K562 (cell line): ENCODE measurements around the gene PI4KA. TPM values are rescaled to one million over a fixed set of nuclear protein-coding genes. Genes with fewer than 3 reads are reported as not detected.

Experiments used
- AFF1 ChIP-seq, 2 experiments: fragments of 450-650 bp; IDR thresholded peaks; 2 replicates each; pipeline ENCODE4 v1.6.1; 2018; ENCODE audit warnings: mild to moderate bottlenecking in 2 of 2, low read depth in 1 of 2; ENCODE audit not compliant: partially characterized antibody in 2 of 2
- CHD2 ChIP-seq: IDR thresholded peaks from 2 replicates; pipeline ENCODE4 v1.6.1; 2011; ENCODE audit warnings: low read depth, low read length
- E2F5 ChIP-seq: sonication (generic); formaldehyde crosslinking; IDR thresholded peaks from 2 replicates; pipeline ENCODE4 v1.8.0; 2022; ENCODE audit warnings: mild to moderate bottlenecking, missing genetic modification reagents
- ELF1 ChIP-seq: fragments of 200-800 bp; sonication (Bioruptor generic); IDR thresholded peaks from 2 replicates; pipeline ENCODE4 v1.6.1; 2016; ENCODE audit warnings: missing genetic modification characterization, missing compliant biosample characterization
- HMGN3 ChIP-seq: IDR thresholded peaks from 2 replicates; pipeline ENCODE4 v1.6.1; 2011; ENCODE audit warnings: borderline replicate concordance, low read depth, mild to moderate bottlenecking, mixed read lengths, low read length; ENCODE audit not compliant: insufficient read length; ENCODE audit errors: extremely low read depth
- JUNB ChIP-seq: fragments of 450-650 bp; formaldehyde crosslinking; conservative IDR thresholded peaks from 2 replicates; pipeline ENCODE4 v1.4.0; 2020; ENCODE audit warnings: mild to moderate bottlenecking
- MEF2A ChIP-seq: IDR thresholded peaks from 2 replicates; pipeline ENCODE4 v1.6.1; 2011; ENCODE audit warnings: low read depth, mild to moderate bottlenecking, low read length, moderate library complexity; ENCODE audit not compliant: control insufficient read depth
- MITF ChIP-seq: IDR thresholded peaks from 2 replicates; pipeline ENCODE4 v1.6.1; 2014; ENCODE audit warnings: antibody characterized with exemption
- NFE2L1 ChIP-seq: fragments of 450-650 bp; IDR thresholded peaks from 2 replicates; pipeline ENCODE4 v1.6.1; 2016; ENCODE audit warnings: missing genetic modification characterization, low read depth, mild to moderate bottlenecking, missing compliant biosample characterization, moderate library complexity, borderline replicate concordance
- PTTG1 ChIP-seq: fragments of 450-650 bp; IDR thresholded peaks from 2 replicates; pipeline ENCODE4 v1.6.1; 2016; ENCODE audit warnings: low read depth, mild to moderate bottlenecking, missing genetic modification characterization, missing compliant biosample characterization
- RBM34 ChIP-seq: fragments of 200-400 bp; formaldehyde crosslinking; IDR thresholded peaks from 2 replicates; pipeline ENCODE4 v1.6.1; 2018; ENCODE audit warnings: low read length, borderline replicate concordance; ENCODE audit not compliant: insufficient read depth
- THRAP3 ChIP-seq: fragments of 450-650 bp; IDR thresholded peaks from 2 replicates; pipeline ENCODE4 v1.6.1; 2016; ENCODE audit warnings: mild to moderate bottlenecking, inconsistent platforms, borderline replicate concordance
- ZBTB7A ChIP-seq: IDR thresholded peaks from 2 replicates; pipeline ENCODE4 v1.6.1; 2011; ENCODE audit warnings: low read depth, mild to moderate bottlenecking, low read length, moderate library complexity, borderline replicate concordance; ENCODE audit not compliant: control insufficient read depth
- ZNF140 ChIP-seq: fragments of 250-450 bp; sonication (Bioruptor Pico); IDR thresholded peaks from 2 replicates; pipeline ENCODE4 v1.8.0; 2021; ENCODE audit warnings: moderate library complexity, mild to moderate bottlenecking, inconsistent platforms
- ZNF3 ChIP-seq: fragments of 250-450 bp; sonication (Bioruptor Pico); IDR thresholded peaks from 2 replicates; pipeline ENCODE4 v1.5.0; 2021; ENCODE audit warnings: mild to moderate bottlenecking, moderate library complexity
- ZNF586 ChIP-seq: fragments of 450-650 bp; formaldehyde crosslinking; conservative IDR thresholded peaks from 2 replicates; pipeline ENCODE4 v1.4.0; 2020; ENCODE audit warnings: mild to moderate bottlenecking, moderate library complexity
- polyA plus RNA-seq, 8 experiments: library from polyadenylated mRNA; depleted of rRNA in 4 of 8; stranded (reverse) in 5 of 8; unstranded in 3 of 8; fragments of >200 nt; fragmentation: Nextera tagmentation in 2 of 8; fragmentation: Illumina TruSeq in 1 of 8; extraction: Ambion mirVana in 2 of 8; extraction: Trizol in 1 of 8; gene quantifications; 2 replicates each; pipeline versions ENCODE4 v1.2.1 to v1.2.3, GENCODE V29; 2011 to 2014; ENCODE audit warnings: inconsistent platforms in 1 of 8, missing spikeins in 1 of 8
- total RNA-seq, 7 experiments: library from RNA; depleted of rRNA in 6 of 7; stranded (reverse); fragments of >200 nt in 6 of 7; fragmentation: Illumina TruSeq in 2 of 7; extraction: Trizol in 2 of 7; gene quantifications; 2 replicates each; pipeline versions ENCODE4 v1.2.1 to v1.2.3, GENCODE V29; 2011 to 2021; ENCODE audit warnings: low replicate concordance in 1 of 7
- TF ChIP-seq, protein P1 (sequence below): fragments of 450-650 bp; IDR thresholded peaks from 2 replicates; pipeline ENCODE4 v1.7.1; 2018; ENCODE audit warnings: mild to moderate bottlenecking, low read depth; ENCODE audit not compliant: partially characterized antibody

PI4KA gene
- total and polyA plus RNA-seq, 9 of the 15 experiments (the other 6 are each of a cell fraction or from before 2014, with no cell fraction given) = 7.3 to 187 (median 84.7) TPM

- TF ChIP-seq AFF1 (IDR thresholded peaks at IDR 0.05; ENCODE audit: low read depth in 1 of 2, partially characterized antibody in 2 of 2) = peak; percentile 86 to 90
- peak; percentile 64 for TF ChIP-seq ELF1 (tag)
- TF ChIP-seq HMGN3 = peak; percentile 70
- TF ChIP-seq RBM34 = no peak
- TF ChIP-seq ZNF586 (CRISPR knock-in tag) = no peak
- no peak; the same call in 1 of the 2 replicates for TF ChIP-seq CHD2
- no peak for TF ChIP-seq PTTG1 (tag)
- no peak for TF ChIP-seq NFE2L1 (tag)
- TF ChIP-seq THRAP3 = no peak
- no peak for TF ChIP-seq JUNB (CRISPR knock-in tag)
- TF ChIP-seq, protein P1, sequence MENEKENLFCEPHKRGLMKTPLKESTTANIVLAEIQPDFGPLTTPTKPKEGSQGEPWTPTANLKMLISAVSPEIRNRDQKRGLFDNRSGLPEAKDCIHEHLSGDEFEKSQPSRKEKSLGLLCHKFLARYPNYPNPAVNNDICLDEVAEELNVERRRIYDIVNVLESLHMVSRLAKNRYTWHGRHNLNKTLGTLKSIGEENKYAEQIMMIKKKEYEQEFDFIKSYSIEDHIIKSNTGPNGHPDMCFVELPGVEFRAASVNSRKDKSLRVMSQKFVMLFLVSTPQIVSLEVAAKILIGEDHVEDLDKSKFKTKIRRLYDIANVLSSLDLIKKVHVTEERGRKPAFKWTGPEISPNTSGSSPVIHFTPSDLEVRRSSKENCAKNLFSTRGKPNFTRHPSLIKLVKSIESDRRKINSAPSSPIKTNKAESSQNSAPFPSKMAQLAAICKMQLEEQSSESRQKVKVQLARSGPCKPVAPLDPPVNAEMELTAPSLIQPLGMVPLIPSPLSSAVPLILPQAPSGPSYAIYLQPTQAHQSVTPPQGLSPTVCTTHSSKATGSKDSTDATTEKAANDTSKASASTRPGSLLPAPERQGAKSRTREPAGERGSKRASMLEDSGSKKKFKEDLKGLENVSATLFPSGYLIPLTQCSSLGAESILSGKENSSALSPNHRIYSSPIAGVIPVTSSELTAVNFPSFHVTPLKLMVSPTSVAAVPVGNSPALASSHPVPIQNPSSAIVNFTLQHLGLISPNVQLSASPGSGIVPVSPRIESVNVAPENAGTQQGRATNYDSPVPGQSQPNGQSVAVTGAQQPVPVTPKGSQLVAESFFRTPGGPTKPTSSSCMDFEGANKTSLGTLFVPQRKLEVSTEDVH = peak; percentile 87
- no peak for TF ChIP-seq ZNF3 (CRISPR knock-in tag)
- TF ChIP-seq E2F5 (CRISPR knock-in tag) = no peak; the same call in 1 of the 2 replicates
- TF ChIP-seq ZNF140 (CRISPR knock-in tag) = no peak
- no peak; the same call in none of the 2 replicates for TF ChIP-seq MEF2A
- no peak for TF ChIP-seq MITF
- TF ChIP-seq ZBTB7A = peak; percentile 77
Measured at GRCh38 chr22:20885557-20886323, 27.1 kb upstream of the PI4KA start (continued).
